GM19023 (cell line): ENCODE data around the gene NELL1.

Experiments used
- ATAC-seq: cut with Tn5 transposase; IDR thresholded peaks from one replicate; pipeline ENCODE4 v1.9.1; 2021; ENCODE audit warnings: mild to moderate bottlenecking, moderate library complexity; ENCODE audit not compliant: unreplicated experiment

Gene NELL1

GRCh38 chr11:21465203-21465602 lies 795.8 kb downstream of the NELL1 start:
- ATAC-seq = no peak

- ATAC-seq = no peak
Observed at GRCh38 chr11:21465920-21466319, 796.5 kb downstream of the NELL1 start.

GRCh38 chr11:21470521-21470920 lies 801.1 kb downstream of the NELL1 start:
- no peak for ATAC-seq

DNA sequence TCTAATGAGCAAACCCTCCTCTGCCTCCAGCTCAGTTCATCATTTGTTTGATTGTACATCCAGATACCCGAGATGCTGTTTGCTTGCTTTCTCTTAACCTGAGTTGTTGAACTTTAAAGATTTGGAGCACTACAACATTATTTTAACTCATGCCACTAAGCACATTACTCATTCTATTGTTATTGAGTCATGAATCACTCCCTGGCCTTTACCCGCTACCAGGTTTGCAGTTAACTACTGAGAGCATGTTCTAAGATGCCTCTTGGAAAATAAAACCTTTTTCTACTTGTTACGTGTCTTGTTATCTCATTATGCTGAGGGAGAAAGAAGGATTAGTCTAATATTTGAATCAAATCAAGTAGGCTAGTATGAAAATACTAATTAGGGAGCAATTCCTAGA lies 802.9 kb downstream of the NELL1 start:
- ATAC-seq = no peak

DNA sequence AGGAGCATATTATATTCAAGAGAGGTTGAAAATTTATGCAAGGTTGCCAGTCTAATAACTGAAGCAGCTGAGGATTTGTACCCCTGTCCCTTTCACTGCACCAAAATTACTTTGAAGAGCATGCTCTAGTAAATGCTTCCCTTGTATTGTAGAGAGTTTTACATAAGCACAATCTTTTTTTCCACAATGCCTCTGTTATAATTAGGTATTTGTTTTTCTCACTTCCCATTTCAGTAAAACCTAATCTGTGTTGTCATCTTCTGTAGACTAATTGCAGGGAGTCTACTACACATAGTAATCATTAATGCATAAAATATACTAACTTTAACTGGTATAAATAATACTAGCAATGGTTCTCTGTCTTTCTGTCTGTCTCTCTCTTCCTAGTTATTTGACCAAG lies 805.1 kb downstream of the NELL1 start:
- ATAC-seq = no peak

GRCh38 chr11:21475276-21475675 lies 805.9 kb downstream of the NELL1 start:
- no peak for ATAC-seq

DNA sequence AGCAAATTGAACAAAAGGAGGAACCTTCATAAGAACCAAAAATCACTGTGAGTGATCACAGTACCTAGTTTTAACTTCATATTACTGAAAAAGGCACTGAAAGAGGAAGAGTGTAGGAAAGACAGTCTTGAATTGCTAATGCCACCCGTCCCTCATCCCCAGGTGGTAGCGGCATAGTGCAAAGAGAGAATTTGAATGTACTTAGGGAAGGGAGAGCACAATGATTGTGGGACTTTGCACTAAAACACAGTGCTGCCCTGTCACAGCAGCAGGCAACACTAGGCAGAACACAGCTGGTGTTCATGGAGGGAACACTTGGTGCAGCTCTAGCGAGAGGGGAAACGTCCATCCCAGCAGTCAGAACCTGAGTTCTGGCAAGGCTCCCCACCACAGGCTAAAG lies 807.2 kb downstream of the NELL1 start:
- ATAC-seq = no peak

DNA sequence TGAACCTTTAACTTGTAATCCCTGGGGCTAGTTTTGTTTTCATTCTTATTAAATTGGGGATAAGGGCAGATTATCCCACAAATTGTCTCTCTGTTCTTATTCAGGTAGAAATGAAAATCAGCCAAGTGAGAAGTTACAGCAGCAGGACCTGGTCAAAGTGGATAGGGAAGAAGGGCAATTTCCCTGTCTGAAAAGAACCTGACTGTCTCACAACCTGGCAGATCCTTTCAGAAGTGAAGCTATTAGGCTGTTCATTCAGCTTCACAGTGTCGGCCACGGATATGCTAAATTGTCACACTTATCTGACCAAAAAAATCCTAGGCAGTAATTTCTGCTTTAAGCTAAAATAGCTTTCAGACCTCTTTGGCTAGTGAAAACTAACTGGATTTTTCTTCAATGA lies 810.9 kb downstream of the NELL1 start:
- no peak for ATAC-seq

- ATAC-seq = no peak
Observed at GRCh38 chr11:21481255-21481654, 811.9 kb downstream of the NELL1 start.

- ATAC-seq = no peak
Observed at GRCh38 chr11:21484039-21484438, 814.7 kb downstream of the NELL1 start.

- no peak for ATAC-seq
Observed at GRCh38 chr11:21485006-21485405, 815.6 kb downstream of the NELL1 start.

- ATAC-seq = no peak
Observed at GRCh38 chr11:21485426-21485825, 816.0 kb downstream of the NELL1 start.

GRCh38 chr11:21489416-21490115 lies 820.2 kb downstream of the NELL1 start:
- no peak for ATAC-seq

DNA sequence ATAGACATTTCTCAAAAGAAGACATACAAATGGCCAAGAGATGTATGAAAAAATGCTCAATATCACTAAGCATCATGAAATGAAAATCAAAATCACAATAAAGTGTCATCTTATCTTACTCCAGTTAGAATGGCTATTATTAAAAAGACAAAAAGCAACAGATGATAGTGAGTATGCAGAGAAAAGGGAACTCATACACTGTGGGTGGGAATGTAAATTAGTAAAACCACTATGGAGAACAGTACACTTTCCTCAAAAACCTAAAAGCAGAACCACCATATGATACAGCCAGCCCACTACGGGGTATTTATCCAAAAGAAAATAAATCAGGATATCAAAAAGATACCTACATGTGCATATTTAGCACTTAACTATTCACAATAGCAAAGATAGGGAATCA lies 823.5 kb downstream of the NELL1 start:
- no peak for ATAC-seq

GRCh38 chr11:21494946-21495345 lies 825.6 kb downstream of the NELL1 start:
- no peak for ATAC-seq

DNA sequence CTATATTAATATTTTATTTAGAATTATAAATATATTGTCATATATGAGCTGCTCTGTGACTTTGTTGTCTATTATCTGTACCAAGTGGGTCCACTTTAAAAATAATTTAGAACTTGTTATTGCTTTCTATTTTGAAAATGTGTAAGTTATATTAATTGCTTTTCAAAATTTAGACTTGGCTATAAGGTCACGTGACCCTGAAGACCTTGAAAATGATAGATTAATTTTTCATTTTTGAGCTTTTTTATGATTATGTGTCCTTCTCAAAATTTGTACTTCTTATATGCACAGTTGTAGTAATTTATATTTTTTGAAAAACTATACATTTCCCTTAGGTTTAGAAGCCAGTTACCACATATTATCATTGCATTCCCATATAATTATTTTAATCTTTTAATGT lies 826.5 kb downstream of the NELL1 start:
- ATAC-seq = no peak

- ATAC-seq = no peak
Observed at GRCh38 chr11:21501245-21501644, 831.9 kb downstream of the NELL1 start.

DNA sequence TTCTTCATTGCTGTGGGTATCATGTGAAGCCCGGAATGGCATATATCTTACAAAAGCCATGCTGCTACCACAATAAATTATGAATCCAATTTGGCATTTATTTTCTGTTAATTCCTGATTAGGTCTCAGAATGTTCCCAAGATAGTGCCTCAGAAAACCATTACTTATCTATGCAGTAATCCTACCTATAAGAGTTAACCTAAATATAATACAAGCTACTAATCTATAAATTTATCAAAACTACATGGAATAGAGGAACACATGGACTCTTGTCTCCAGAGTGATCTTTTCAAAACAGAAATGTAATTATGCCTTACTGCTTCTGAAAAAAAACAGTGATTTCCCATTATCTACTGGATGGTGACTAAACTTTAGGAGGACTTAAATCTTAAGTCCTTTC lies 835.7 kb downstream of the NELL1 start:
- ATAC-seq = no peak

DNA sequence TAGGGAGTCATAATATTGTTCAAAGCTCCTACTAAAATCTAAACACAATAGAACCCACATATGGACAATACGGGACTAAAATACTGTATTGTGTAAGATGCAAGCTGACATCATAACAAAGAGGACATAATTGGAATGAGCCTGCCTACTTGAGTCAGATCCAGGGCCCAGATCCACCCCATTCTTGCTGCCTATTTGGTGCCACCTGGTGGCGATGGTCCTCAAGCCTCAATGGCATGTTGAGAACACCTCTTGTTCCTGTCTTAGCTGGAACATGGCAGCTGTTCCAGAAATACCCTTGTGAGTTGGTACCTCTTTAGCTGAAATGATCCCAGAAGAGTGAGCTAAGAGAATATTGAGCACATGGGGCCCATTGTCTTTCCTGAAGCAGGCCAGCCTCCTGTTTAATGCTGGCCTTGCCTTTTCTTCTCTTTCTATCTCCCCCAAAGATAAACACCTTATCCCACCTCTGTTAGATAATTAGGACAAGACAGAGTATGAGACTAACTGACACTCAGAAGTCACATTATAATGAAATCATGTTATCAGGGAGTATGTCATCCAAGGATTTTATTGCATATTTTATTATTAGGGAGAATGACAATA lies 842.6 kb downstream of the NELL1 start:
- ATAC-seq = peak; percentile 81

DNA sequence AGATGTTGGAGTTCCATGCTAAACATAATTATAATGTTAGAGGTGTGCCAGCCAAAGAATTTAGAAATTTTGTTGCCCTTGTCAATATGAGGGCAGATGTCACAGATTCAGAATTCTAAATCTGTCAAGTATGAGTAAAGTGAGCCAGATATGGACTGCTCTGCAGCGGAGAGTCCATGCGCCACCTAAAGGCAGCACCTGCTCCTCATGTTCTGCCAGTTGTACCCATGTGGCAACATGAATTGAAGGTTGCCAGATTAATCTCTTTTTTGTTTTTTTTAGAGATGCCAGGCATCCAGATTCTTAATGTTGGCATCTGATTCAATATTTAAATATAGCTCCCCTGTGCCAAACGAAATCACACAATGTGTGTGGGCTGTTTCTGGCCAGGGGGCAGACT lies 844.9 kb downstream of the NELL1 start:
- no peak for ATAC-seq

- no peak for ATAC-seq
Observed at GRCh38 chr11:21520244-21520643, 850.9 kb downstream of the NELL1 start.

DNA sequence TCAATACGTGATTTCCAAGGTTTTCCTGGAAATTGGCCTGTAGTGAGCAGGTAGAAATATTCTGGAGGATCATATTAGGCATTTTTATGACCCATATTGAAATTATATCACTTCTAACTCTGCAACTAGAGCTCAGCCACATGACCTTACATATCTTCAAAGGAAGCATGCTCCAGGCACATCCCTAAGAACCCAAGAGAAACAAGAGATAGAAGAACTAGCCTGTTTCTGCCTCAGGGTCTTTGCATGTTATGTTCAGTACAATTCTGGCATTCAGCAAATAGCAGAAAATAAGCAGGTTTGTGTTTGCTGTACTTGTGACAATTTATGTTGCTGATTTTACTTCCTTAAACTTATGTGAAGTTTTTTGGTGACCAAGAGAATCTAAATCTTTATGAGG lies 859.8 kb downstream of the NELL1 start:
- no peak for ATAC-seq

DNA sequence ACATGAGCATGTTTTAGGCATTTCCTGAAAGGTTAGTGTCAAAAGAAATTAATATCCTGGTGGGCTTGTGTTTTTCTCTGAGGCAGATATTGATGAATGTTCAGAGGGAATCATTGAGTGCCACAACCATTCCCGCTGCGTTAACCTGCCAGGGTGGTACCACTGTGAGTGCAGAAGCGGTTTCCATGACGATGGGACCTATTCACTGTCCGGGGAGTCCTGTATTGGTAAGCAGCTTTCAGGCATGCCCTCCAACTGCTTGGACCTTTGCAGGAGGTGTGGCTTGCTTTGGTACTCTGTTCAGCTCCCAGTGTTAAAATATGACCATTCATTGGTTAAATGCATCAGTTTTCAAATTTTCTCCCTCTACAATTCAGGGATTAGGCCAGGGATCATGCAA lies 864.9 kb downstream of the NELL1 start:
- ATAC-seq = no peak
